Measurements from ENCODE around the gene MDM2.
"Not testable (repeated sequence)": the region's sequence is repeated elsewhere in the genome, so short reads cannot be mapped to it uniquely, and the experiment has no call there.

The MDM2 gene

DNA sequence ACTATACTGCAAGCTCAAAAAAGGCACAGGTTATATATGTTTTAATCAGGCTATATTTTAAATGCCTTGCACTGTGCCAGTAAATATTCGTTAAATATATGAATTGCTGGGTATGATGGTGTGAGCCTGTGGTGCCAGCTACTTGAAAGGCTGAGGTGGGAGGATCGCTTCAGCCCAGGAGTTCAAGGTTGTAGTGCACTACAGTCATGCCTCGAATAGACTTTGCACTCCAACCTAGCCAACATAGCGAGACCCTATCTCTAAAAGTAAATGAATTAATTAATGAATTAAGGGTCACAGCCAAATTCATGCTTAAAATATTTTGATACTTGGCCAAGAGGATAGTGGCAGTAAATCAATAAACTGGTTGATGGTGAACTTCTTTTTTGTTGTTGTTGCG lies 22.2 kb upstream of the MDM2 start:
- DNase-seq (ENCODE audit: low spot score) = no peak

DNA sequence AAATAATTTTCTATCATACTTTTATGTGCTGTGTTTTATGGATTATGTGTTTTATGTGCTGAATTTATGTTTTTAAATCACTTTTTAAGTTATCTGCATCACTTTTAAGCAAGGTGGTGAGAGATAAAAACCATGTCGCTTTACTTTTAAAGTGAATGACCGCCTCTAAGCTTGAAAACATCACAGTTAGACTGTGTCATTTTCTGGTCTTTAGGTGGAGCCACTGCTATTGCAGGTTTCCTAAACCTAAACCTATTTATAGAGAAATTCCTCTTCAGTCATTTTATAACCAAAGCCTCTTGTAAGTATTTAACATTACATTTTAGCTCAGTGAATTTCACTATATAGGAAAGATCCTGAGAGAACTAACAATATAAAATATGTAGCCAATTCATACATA lies 21.0 kb upstream of the MDM2 start:
- DNase-seq (ENCODE audit: low spot score) = no peak

DNA sequence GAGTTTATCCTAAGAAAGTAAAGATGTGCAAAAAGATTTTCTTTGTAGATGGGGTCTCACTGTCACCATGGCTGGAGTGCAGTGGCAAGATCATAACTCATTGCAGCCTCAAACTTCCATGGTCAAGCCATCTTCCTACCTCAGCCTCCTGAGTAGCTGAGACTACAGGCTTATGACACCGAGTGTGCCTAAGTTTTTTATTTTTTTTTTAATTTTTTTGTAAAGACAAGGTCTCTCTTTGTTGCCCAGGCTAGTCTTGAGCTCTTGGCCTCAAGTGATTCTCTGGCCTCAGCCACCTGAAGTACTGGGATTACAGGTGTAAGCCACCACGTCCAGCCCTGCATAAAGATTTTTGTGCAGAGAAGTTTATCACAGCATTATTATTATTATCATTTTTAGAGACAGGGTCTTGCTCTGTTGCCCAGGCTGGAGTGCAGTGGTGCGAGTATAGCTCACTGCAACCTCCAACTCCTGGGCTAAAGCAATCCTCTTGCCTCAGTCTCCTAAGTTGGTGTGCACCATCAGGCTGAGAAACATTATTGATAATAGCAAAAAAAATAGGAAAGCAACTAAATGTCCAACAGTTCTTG lies 19.3 kb upstream of the MDM2 start:
- DNase-seq (ENCODE audit: low spot score) = no peak

DNA sequence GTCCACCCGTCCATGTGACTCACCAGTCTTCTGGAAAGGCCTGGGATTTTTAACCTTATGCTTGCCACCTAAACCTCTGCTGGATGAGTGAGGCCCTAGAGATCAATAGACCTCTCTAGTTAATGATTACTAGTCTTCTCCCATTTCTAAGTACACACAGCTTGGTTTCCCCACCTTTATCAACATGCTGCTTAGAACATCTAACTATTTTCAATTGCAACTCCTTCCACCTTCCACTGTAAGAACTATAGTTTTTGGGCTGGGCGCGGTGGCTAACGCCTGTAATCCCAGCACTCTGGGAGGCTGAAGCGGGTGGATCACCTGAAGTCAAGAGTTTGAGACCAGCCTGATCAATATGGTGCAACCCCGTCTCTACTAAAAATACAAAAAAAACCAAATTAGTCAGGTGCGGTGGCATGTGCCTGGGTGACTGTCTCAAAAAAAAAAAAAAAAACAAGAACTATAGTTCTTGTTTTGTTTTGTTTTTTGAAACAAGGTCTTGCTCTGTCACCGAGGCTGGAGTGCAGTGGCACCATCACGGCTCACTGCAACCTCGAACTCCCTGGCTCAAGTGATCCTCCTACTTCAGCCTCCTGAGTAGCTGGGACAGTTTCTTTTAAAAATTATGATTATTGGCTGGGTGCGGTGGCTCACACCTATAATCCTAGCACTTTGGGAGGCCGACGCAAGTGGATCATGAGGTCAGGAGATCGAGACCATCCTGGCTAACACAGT lies 18.7 kb upstream of the MDM2 start:
- DNase-seq (ENCODE audit: low spot score) = no peak

DNA sequence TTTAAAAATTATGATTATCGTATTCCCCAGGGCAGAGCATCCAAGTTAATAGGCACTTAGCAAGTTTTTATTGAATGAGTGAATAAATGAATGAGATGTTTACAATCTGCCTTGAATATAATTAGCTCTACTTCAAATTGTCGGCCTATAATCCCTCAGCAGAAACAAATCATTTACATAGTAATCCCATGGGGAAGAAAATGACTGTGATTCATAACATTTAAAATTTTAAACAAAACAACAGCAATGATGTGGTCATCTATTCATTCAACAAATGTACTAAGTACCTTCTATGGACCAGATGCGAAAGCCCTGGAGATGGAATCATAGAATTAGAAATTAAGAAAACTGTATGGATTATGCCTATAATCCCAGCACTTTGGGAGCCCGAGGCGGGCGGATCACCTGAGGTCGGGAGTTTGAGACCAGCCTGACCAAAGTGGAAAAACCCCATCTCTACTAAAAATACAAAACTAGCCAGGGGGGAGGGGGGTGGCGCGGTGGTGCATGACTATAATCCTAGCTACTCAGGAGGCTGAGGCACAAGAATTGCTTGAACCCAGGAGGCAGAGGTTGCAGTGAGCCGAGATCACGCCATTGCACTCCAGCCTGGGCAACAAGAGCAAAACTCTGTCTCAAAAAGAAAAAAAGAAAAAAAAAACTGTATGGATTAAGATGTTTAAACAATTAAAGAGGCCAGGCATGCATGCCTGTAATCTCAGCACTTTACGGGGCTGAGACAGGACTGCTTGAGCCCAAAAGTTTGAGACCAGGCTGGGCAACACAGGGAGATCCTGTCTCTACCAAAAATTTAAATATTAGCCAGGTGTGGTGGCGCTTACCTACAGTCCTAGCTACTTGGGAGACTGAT lies 17.7 kb upstream of the MDM2 start:
- no peak for DNase-seq (ENCODE audit: low spot score)

DNA sequence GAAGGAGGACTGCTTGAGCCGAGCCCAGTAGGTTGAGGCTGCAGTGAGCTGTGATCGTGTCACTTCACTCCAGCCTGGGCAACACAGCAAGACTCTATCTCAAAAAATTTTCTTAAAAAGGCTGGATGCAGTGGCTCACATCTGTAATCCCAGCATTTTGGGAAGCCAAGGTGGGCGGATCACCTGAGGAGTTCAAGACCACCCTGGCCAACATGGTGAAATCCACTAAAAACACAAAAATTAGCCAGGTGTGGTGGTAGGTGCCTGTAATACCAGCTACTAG lies 17.1 kb upstream of the MDM2 start:
- DNase-seq (ENCODE audit: low spot score) = no peak

DNA sequence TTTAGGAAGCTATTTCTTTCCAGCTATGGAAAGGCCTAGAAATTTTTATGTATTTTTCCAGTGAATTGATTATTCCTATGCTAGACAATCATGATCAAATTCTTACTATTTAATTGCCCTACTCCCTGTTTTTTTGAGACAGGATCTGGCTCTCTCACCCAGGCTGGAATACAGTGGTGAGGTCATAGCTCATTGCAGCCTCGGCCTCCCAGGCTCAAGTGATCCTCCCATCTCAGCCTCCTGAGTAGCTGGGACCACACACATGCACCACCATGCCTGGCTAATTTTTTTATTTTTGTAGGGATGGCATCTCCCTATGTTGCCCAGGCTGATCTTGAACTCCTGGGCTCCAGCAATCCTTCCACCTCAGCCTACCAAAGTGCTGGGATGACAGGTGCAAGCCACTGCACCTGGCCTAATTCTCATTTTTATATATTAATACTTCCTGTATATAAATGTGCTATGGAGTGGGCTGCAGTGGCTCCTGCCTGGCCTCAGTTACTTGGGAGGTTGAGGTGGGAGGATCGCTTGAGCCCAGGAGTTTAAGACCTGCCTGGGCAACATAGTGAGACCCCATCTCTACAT lies 16.0 kb upstream of the MDM2 start:
- no peak for DNase-seq (ENCODE audit: low spot score)

DNA sequence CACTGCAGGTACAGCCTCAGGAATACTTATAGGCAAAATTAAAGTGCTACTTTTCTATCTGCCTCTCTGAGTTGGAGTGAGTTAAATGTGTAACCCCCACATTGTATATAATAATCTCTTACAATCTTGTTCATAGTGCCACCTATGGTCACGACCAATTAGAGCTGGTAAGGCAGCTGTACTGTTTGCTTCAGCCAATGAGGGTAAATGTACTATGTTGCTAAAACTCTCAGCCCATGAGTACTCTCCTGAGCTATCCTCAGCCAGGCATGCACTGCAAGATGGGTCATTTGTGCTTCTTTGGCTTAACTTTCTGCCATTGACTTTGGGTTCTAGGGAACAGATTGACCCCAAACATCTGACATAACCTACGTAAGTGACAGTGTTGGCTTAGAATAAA lies 15.0 kb upstream of the MDM2 start:
- peak; percentile 48 for DNase-seq (ENCODE audit: low spot score)

DNA sequence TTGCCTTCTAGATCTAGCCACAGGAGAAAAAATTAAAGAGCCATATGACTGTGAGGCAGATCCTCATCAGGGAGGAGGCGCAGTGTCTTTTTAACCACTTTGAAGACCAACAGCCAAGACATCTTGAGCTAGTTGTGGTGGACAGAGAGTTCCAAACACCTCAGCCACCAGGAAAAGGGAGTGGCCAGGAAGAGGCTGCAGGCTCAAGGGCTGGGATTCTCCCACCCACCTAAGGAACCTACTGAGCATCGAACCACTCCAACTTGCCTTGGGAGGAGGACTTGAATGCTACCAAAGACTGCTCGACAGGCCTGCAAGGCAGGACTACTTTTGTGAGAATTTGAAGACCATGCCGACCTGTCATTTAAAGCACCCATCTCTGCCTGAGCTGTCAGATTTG lies 14.5 kb upstream of the MDM2 start:
- no peak for DNase-seq (ENCODE audit: low spot score)

DNA sequence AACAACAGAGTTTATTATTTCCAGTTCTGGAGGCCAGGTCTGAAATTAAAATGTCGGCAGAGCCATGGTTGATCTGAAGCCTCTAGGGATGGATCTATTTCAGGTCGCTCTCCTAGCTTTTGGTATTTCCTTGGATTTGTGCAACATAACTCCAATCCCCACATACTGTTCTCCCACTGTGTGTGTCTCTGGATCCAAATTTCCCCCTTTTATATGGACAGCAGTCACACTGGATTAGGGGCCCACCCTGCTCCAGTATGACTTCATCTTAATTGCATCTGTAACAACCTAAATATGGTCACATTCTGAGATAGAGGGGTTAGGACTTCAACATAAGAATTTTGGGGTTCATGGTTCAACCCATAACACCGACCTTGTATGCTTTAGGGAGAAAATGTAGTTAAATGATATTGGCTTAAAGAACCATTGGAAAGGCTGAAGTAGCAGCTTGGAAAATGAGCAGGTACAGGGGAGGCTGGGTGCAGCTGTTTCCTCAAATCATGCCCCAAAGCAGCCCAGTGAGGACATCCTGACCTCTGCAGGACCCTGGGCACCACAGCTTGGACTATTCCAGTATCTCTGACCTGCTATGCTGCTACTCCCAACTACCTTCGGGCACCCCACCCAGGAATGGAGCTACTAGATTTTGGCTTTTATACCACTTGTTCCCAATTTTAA lies 13.9 kb upstream of the MDM2 start:
- no peak for DNase-seq (ENCODE audit: low spot score)

DNA sequence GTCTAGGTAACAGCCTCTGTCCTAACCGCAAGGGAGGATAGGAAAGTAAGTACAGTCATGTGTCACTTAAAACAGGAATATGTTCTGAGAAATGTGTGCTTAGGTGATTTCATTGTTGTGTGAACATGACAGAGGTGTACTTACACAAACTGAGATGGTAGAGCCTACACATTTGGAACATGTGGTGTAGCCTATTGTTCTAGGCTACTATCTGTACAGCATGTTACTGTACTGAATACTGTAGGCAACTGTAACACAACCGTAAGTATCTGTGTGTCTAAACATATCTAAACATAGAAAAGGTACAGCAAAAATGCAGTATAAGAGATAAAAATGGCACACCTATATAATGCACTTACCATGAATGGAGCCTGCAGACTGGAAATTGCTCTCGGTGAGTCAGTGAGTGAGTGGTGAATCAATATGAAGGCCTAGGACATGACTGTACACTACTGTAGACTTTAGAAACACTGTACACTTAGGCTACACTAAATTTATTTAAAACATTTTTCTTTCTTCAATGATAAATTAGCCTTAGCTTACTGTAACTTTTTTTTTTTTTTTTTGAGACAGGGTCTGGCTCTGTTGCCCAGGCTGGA lies 13.2 kb upstream of the MDM2 start:
- DNase-seq (ENCODE audit: low spot score) = no peak

DNA sequence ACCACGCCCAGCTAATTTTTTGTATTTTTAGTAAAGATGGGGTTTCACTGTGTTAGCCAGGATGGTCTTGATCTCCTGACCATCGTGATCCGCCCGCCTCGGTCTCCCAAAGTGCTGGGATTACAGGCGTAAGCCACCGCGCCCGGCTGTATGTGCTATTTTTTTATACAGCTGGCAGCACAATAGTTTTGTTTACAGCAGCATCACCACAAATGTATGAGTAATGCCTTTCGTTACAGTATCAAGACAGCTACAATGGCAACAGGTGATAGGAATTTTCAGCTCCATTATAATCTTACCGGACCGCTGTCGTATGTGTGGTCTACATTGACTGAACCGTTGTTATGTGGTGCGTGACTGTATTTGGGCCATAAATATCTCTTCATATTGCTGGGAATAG lies 11.6 kb upstream of the MDM2 start:
- DNase-seq (ENCODE audit: low spot score) = no peak

DNA sequence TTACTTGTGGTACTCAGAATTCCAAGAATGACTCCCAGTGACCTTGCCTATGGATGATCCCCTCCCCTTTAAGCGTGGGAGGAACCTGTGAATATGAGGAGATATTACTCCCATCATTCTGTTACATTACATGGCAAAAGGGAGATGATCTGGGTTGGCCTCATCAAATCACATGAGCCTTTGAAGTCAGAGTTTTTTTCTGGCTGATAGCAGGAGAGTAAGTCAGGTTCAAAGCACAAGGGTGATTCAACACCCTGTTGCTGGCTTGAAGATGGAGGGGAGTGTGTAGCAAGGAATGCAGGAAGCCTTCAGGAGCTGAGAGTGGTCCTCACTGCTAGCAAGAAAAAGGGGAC lies 9.1 kb upstream of the MDM2 start:
- DNase-seq (ENCODE audit: low spot score) = no peak

DNA sequence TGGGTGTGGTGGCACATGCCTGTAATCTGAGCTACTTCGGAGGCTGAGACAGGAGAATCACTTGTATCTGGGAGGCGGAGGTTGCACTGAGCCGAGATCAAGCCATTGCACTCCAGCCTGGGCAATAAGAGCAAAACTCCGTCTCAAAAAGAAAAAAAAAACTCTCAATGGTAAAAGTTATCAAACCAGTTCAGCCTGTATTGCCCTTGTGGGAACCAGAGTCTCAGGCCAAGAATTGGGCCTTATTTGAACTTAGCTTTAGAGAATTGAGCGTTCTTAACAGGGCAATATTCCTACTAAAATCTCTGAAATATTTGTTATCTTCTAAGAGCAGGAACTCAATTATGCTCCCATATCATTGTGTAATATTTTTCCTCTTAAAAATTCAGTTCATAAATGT lies 7.7 kb upstream of the MDM2 start:
- DNase-seq (ENCODE audit: low spot score) = no peak

DNA sequence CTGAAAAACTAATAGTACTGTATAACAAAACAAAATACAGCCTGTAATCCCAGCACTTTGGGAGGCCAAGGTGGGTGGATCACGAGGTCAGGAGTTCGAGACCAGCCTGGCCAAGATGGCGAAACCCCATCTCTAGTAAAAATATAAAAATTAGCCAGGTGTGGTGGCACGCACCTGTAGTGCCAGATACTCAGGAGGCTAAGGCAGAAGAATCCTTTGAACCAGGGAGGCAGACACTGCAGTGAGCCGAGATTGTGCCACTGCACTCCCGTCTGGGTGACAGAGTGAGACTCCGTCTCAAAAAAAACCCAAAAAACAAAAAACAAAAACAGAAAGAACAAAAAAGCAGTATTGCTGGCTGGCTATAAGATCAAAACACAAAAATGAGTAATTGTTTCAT lies 6.9 kb upstream of the MDM2 start:
- DNase-seq (ENCODE audit: low spot score) = not testable (repeated sequence)

DNA sequence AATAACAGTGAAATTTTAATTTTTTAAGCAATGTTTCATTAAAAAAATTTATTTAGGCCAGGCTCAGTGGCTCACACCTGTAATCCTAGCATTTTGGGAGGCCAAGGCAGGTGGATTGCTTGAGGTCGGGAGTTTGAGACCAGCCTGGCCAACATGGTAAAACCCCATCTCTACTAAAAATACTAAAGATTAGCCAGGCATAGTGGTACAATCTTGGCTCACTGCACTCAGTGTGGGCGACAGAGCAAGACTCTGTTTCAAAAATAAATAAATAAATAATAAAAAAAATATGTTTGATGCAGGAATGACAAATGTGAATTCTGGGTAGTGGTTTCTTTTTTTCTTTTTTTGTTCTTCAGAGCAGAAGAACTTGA lies 5.6 kb upstream of the MDM2 start:
- not testable (repeated sequence) for DNase-seq (ENCODE audit: low spot score)

DNA sequence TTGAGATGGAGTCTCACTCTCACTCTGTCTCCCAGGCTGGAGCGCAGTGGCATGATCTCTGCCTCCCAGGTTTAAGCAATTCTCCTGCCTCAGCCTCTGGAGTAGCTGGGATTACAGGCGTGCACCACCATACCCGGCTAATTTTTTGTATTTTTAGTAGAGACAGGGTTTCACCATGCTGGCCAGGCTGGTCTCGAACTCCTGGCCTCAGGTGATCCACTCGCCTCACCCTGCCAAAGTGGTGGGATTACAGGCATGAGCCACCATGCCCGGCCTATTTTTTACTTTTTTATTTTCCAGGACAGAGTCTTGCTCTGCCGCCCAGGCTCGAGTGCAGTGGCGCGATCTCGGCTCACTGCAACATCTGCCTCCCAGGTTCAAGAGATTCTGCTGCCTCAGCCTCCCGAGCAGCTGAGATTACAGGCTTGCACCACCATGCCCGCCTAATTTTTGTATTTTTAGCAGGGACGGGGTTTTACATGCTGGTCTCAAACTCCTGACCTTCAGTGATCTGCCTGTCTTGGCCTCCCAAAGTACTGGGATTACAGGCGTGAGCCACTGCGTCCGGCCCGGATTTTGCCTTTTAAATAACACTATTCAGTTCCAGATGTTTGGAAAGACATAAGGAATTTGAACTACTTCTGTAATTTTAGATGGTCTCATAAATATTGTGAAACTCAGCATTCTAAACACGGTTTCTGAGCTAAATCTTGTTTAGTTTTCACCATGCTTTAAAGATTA lies 4.9 kb upstream of the MDM2 start:
- not testable (repeated sequence) for DNase-seq (ENCODE audit: low spot score)

DNA sequence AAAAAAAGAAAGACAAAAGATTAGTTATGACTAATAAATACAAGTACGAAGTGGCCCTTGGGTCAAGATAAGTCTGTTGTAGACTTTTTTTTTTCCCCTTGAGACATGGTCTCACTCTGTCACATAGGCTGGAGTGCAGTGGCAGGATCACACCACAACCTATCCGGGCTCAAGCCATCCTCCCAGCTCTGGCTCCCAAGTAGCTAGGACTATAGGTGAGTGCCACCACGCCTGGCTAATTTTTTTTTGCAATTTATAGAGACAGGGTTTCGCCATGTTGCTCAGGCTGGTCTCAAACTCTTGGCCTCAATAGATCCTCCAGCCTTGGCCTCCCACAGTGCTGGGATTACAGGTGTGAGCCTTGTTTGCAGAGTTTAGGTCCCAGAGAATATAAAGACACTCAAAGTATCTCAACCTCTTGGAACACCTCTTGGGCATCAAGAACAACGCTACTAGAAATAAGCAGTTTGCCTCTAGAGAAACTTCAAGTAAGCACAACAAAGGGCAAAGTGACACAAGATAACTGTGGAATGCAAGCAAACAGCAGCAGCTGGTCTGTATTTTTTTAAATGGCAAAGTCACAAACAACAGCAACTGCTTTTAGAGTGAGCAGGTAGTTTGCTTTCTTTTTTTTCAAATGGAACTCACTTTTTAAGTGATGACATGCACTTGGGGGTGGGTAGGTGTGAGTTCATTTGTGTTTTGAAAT lies 3.9 kb upstream of the MDM2 start:
- no peak for DNase-seq (ENCODE audit: low spot score)

DNA sequence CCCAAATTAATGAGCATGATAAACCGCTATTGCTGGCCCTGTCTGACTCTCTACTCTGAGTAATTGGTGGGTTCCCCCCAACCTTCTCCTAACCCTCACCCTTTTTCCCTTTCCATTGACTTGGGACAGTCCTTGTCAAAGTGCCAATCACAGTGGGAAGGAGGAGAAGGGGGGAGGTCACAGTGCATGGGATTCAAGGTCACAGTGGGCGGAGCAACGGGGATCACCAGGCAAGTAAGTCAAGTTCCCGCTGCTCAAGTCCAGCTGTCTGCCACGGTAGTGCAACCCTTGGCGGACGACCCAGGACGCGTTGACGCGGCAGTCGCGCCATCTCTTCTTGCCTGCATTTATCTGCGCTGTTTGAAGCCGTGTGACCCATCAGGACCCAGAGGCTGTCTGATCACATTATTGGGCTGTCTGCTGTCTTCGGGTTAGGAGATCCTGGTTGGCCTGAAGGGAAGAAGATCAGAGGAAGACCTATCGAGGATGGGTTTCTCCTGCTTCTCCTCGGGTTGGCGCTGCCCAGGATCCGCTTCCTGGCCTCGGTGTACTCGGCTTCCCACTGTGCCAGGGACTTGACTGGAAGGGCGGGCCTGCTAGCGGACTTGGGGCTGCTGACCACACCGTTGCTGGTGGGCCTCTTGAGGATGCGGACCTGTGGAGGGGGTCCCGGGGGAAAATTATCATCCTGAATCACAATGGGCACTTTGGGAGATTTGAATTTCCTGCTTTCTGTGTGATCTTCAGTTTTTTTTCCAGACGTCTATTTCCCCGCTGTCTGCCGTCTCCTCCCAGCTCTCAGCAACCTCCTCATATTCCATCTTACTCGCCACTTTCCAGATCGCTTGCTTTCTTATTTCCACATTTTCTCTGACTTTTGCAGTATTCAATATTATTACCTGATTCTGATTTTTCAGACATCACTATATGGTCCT lies 3.1 kb upstream of the MDM2 start:
- DNase-seq (ENCODE audit: low spot score) = no peak
